ENCODE data around the gene MARK2.

Gene MARK2

GRCh38 chr11:63893355-63893754, 54.4 kb downstream of the MARK2 start:
- TF ChIP-seq CTCF (IDR thresholded peaks at IDR 0.05; ENCODE audit: insufficient read depth, low read depth, low read length, missing control alignments) = no peak
- DNase-seq (ENCODE audit: low read depth) = no peak
- H3K4me3 ChIP-seq (ENCODE audit: low read depth, low read length) = no peak overlapping the region

GRCh38 chr11:63896071-63896470, 57.2 kb downstream of the MARK2 start:
- no peak for TF ChIP-seq CTCF (IDR thresholded peaks at IDR 0.05; ENCODE audit: insufficient read depth, low read depth, low read length, missing control alignments)
- H3K4me3 ChIP-seq (ENCODE audit: low read depth, low read length) = no peak overlapping the region
- DNase-seq (ENCODE audit: low read depth) = no peak

GRCh38 chr11:63897459-63898146, 58.7 kb downstream of the MARK2 start:
- no peak for TF ChIP-seq CTCF (IDR thresholded peaks at IDR 0.05; ENCODE audit: insufficient read depth, low read depth, low read length, missing control alignments)
- no peak for DNase-seq (ENCODE audit: low read depth)
- H3K4me3 ChIP-seq (ENCODE audit: low read depth, low read length) = no peak overlapping the region

GRCh38 chr11:63901660-63902059, 62.8 kb downstream of the MARK2 start:
- no peak overlapping the region for H3K4me3 ChIP-seq (ENCODE audit: low read depth, low read length)
- peak; percentile 25 for TF ChIP-seq CTCF (IDR thresholded peaks at IDR 0.05; ENCODE audit: insufficient read depth, low read depth, low read length, missing control alignments)
- DNase-seq (ENCODE audit: low read depth) = peak; percentile 27

- no peak for TF ChIP-seq CTCF (IDR thresholded peaks at IDR 0.05; ENCODE audit: insufficient read depth, low read depth, low read length, missing control alignments)
- no peak for DNase-seq (ENCODE audit: low read depth)
- H3K4me3 ChIP-seq (ENCODE audit: low read depth, low read length) = no peak overlapping the region
Measured at GRCh38 chr11:63903884-63904283, 65.0 kb downstream of the MARK2 start.

- no peak for DNase-seq (ENCODE audit: low read depth)
- no peak for TF ChIP-seq CTCF (IDR thresholded peaks at IDR 0.05; ENCODE audit: insufficient read depth, low read depth, low read length, missing control alignments)
- no peak overlapping the region for H3K4me3 ChIP-seq (ENCODE audit: low read depth, low read length)
Measured at GRCh38 chr11:63904743-63905142, 65.8 kb downstream of the MARK2 start.

- no peak for DNase-seq (ENCODE audit: low read depth)
- no peak for TF ChIP-seq CTCF (IDR thresholded peaks at IDR 0.05; ENCODE audit: insufficient read depth, low read depth, low read length, missing control alignments)
- no peak overlapping the region for H3K4me3 ChIP-seq (ENCODE audit: low read depth, low read length)
Measured at GRCh38 chr11:63905179-63905578, 66.3 kb downstream of the MARK2 start.

All from GM12865 (cell line).